HG03066 (cell line): ENCODE measurements around the gene SDCBP2.
"Not testable (repeated sequence)": the region's sequence is repeated elsewhere in the genome, so short reads cannot be mapped to it uniquely, and the experiment has no call there.

ENCODE experiments used
- ATAC-seq: cut with Tn5 transposase; IDR thresholded peaks from one replicate; pipeline ENCODE4 v1.9.1; 2021; ENCODE audit warnings: low read depth; ENCODE audit not compliant: unreplicated experiment

The SDCBP2 gene

DNA sequence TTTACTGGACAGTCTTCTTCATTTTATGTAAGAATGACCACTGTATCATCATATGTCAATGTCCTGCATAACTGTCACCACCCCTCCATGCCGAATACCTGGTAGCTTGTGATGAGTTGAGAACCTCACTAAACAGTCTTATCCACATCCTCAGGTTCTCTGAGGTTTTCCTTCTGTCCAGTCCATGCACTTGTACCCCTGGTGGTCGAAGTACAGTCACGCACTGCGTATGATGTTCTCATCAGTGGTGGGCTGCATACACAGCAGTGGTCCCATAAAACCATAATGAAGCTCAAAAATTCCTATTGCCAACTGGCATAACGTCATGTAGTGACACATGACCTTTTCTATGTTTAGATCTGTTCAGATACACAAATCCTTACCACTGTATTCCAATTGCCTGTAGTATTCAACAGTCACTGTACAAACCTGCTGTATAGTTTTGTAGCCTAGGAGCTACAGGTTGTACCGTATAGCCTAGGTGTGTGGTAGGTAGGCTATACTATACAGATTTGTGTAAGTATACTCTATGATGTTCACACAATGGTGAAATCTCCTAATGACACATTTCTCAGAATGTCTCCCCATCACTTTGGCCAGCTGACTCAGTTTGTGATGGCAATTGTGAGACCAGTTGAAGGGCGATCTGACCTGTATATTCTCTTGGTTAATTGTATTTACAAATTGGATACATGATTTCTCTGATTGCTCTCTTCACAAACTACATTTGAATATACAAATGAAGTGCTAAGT, 31.3 kb upstream of the SDCBP2 start:
- ATAC-seq: no peak

DNA sequence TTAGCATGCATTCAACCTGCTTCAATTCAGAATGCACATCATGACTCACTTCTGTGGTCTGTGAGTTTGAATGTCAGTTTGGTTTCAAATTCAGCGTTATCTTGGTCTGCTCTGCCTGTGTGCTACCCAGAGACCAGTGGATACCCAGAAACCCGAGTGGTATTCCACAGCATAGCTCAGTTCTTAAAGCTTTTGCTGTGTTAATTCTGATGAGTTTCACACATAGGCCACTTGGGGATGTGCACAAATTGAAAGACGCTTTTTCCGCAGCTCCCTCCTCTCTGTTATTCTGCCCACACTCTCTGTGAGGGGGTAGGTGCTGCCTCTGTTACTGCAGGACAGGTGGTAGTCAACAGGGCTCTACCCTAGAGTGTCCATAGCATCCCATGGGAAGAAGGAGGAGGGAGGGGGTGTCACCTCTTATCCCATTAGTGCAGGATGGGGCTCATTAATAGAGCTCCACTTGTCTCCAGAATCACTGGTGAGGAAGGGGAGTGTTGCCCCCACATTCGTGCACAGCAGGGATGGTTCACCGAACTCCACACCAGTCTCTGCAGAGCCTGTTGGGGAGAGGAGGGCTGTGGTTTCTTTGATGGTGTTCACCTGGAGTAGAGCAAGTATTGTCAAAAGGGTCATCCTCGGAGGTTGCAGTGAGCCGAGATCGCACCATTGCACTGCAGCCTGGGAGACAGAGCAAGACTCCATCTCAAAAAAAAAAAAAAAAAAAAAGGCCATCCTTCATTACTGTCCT, 29.2 kb upstream of the SDCBP2 start:
- no peak for ATAC-seq

GRCh38 chr20:1353956-1354355, 25.0 kb upstream of the SDCBP2 start:
- no peak for ATAC-seq

- no peak for ATAC-seq
Observed at GRCh38 chr20:1346315-1346969, 17.5 kb upstream of the SDCBP2 start.

DNA sequence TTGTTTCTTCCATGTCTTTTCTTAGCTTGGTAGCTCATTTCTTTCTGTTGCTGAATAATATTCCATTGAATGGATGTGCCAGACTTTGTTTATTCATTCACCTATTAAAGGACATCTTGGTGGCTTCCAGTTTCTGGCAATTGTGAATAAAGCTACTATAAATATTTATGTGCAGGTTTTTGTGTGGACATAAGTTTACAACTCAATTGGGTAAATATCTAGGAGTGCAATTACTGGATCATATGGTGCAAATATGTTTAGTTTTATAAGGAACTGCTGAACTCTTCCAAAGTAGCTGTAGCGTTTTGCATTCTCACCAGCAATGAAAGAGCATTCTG, 16.8 kb upstream of the SDCBP2 start:
- no peak for ATAC-seq

DNA sequence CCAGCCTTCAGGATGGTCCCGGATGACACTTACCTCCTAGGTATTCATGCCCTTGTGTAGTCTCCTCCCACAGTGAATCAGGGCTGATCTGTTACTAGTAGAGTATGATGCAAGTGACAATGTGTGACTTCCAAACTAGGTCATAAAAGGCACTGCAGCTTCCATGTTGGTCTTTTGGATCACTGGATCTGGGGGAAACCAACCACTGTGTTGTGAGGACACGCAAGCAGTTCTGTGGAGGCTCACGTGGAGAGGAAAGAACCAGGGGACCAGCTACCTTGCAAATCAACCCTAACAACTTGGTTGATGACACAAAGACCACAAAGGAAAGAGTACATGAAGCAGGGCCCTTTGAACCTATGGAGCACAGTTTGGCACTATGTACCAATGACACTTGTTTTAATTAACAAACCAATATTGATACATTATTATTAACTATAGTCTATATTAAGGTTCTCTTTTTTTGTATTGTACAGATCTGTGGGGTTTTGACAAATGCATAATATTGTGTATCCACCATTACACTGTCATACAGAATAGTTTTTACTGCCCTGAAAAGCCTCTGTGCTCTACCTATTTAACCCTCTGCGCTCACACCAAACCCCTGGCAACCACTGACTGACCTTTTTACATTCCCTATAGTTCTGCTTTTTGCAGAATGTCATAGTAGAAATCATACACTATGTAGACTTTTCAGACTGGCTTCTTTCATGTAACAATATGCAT, 16.3 kb upstream of the SDCBP2 start:
- ATAC-seq: no peak

DNA sequence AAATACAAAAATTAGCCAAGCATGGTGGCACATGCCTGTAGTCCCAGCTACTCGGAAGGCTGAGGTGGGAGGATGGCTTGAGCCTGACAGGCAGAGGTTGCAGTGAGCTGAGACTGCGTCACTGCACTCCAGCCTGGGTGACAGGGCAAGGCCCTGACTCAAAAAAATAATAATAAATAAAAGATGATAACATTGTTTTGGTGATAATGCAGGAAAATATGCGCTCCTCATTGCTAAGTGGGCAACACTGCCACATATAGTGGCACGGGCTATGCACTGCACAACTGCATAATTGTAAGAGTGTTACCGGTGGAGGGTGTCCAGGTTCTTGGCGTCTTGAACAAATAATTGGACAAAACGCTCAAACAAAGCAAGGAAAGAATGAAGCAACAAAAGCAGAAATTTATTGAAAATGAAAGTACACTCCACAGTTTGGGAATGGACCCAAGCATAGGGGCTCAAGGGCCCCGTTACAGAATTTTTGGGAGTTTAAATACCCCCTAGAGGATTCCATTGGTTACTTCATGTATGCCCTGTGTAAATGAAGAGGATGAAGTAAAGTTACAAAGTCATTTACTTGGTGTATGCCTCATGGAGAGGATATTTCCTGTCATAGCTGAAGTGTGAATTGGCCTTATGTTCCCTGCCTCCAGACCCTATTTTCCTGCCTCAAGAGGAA, 14.6 kb upstream of the SDCBP2 start:
- not testable (repeated sequence) for ATAC-seq

- ATAC-seq: no peak
Observed at GRCh38 chr20:1341561-1342265, 12.8 kb upstream of the SDCBP2 start.

DNA sequence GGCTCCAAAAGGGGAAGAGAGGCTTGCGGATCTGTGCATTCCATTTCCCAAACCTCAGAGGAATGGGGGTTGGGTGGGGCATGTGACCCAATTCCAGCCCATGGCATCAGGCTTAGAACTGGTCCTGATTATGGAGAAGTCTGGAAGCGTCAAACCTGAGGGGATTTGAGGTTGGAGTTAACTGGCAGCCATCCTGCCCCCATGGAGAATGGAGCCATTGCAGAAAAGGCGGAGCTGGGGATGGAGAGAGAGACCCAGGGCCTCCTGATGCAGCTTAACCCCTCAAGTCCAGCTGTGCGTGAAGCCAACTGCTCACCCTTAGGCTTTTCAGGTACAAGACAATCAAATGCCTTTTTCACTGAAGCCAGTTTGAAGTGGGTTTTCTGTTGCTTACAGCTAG, 9.9 kb upstream of the SDCBP2 start:
- no peak for ATAC-seq

GRCh38 chr20:1338096-1338495, 9.2 kb upstream of the SDCBP2 start:
- no peak for ATAC-seq

GRCh38 chr20:1337441-1337840, 8.5 kb upstream of the SDCBP2 start:
- ATAC-seq: no peak

- ATAC-seq: no peak
Observed at GRCh38 chr20:1336699-1337367, 7.9 kb upstream of the SDCBP2 start.

GRCh38 chr20:1335961-1336698, 7.2 kb upstream of the SDCBP2 start:
- no peak for ATAC-seq

DNA sequence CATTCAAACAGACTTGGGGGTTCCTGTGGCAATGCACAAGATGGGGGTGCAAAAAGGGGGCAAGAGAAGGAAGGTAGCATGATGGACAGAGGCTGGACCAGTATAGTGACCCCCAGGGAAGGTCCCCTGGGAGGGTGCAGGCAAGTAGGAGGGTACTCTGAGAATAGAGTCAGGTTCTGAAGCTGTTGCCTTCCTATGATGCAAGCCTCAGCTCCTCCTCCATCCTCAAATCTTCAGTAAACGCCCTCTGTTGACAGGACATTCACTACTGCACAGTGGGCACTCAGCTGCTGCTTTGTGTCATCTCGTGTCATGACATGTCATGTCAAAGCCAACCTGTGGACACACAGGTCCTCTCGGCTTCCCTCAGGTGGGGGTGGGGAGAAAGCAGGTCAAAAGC, 5.8 kb upstream of the SDCBP2 start:
- no peak for ATAC-seq

- no peak for ATAC-seq
Observed at GRCh38 chr20:1334370-1334731, 5.4 kb upstream of the SDCBP2 start.

DNA sequence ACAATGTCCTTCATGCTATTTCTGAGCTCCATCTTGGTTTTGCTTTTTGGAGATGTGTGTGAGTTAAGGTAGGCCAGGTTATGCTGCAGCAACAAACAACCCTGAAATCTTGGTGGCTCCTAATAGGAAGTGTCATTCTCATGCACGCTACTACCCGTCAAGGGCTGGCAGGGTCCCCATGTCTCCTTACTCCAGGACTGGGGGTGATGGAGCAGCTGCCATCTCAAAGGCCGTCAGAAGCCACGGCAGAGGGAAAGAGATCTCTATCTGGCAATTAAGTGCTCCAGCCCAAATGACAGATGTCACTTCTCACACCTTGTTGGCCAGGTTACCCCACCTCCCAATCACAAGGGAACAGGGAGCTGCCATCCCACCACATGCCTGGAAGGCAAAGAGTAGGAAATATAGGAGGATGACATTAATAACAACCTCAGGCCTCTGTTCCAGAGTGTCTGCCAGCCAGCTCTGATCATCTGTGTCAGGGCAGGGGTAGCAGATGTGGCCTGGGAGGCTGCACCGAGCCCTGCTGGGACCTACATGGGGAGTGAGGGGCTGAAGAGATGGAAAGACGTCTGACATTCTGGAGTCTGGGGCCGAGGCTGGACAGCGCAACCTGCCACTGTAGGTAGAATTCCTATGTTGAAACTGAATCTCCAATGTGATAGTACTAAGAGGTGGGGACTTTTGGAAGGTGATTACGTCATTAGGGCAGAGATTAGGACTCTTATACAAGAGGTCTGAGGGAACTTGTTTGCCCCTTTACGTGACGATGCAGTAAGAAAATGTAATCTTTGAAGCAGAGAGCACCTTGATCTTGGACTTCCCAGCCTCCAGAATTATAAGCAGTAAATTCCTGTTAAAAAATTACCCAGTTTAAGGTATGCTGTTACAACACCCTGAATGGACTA, 4.8 kb upstream of the SDCBP2 start:
- no peak for ATAC-seq

GRCh38 chr20:1332749-1333300, 3.9 kb upstream of the SDCBP2 start:
- ATAC-seq: no peak
